NCI-H1105 treated with DMSO at 0.1 percent for 48 hours (cell line): ENCODE data around the gene CYB5R4.
A peak's percentile ranks its signal among the peaks of the same experiment; 100 is the strongest.
"Not testable (repeated sequence)": the region's sequence is repeated elsewhere in the genome, so short reads cannot be mapped to it uniquely, and the experiment has no call there.

Experiments
- DNase-seq: peaks from one replicate; lab custom pipeline; 2025; lab: John Stamatoyannopoulos, UW

Gene CYB5R4

GRCh38 chr6:83867043-83867442 lies 7.6 kb downstream of the CYB5R4 start:
- no peak for DNase-seq

GRCh38 chr6:83867527-83868161 lies 8.2 kb downstream of the CYB5R4 start:
- no peak for DNase-seq

GRCh38 chr6:83868639-83869038 lies 9.2 kb downstream of the CYB5R4 start:
- DNase-seq = no peak

- no peak for DNase-seq
These were observed 11.2 kb downstream of the CYB5R4 start for GRCh38 chr6:83870649-83871048.

- no peak for DNase-seq
These were observed 13.1 kb downstream of the CYB5R4 start for GRCh38 chr6:83872386-83873118.

- no peak for DNase-seq
These were observed 14.4 kb downstream of the CYB5R4 start for GRCh38 chr6:83873869-83874268.

GRCh38 chr6:83875843-83876242 lies 16.4 kb downstream of the CYB5R4 start:
- DNase-seq = no peak

GRCh38 chr6:83878902-83879644 lies 19.6 kb downstream of the CYB5R4 start:
- no peak for DNase-seq

GRCh38 chr6:83879746-83880145 lies 20.3 kb downstream of the CYB5R4 start:
- no peak for DNase-seq

- peak; percentile 30 for DNase-seq
These were observed 23.8 kb downstream of the CYB5R4 start for GRCh38 chr6:83883240-83883639.

- peak; percentile 74 for DNase-seq
These were observed 25.0 kb downstream of the CYB5R4 start for GRCh38 chr6:83884523-83884922.

- DNase-seq = no peak
These were observed 26.5 kb downstream of the CYB5R4 start for GRCh38 chr6:83885984-83886383.

GRCh38 chr6:83889621-83890020 lies 30.1 kb downstream of the CYB5R4 start:
- no peak for DNase-seq

GRCh38 chr6:83890520-83890919 lies 31.0 kb downstream of the CYB5R4 start:
- no peak for DNase-seq

GRCh38 chr6:83891586-83891985 lies 32.1 kb downstream of the CYB5R4 start:
- no peak for DNase-seq

- peak; percentile 5 for DNase-seq
These were observed 33.5 kb downstream of the CYB5R4 start for GRCh38 chr6:83893024-83893423.

GRCh38 chr6:83897094-83897493 lies 37.6 kb downstream of the CYB5R4 start:
- DNase-seq = not testable (repeated sequence)

GRCh38 chr6:83901624-83902023 lies 42.1 kb downstream of the CYB5R4 start:
- no peak for DNase-seq

GRCh38 chr6:83904395-83904794 lies 44.9 kb downstream of the CYB5R4 start:
- no peak for DNase-seq

GRCh38 chr6:83905648-83906047 lies 46.2 kb downstream of the CYB5R4 start:
- no peak for DNase-seq

GRCh38 chr6:83907623-83908390 lies 48.3 kb downstream of the CYB5R4 start:
- DNase-seq = not testable (repeated sequence)

- no peak for DNase-seq
These were observed 49.3 kb downstream of the CYB5R4 start for GRCh38 chr6:83908813-83909212.
